ENCODE data around the gene CFAP221.
A peak's percentile ranks its signal among the peaks of the same experiment; 100 is the strongest.

The CFAP221 gene

DNA sequence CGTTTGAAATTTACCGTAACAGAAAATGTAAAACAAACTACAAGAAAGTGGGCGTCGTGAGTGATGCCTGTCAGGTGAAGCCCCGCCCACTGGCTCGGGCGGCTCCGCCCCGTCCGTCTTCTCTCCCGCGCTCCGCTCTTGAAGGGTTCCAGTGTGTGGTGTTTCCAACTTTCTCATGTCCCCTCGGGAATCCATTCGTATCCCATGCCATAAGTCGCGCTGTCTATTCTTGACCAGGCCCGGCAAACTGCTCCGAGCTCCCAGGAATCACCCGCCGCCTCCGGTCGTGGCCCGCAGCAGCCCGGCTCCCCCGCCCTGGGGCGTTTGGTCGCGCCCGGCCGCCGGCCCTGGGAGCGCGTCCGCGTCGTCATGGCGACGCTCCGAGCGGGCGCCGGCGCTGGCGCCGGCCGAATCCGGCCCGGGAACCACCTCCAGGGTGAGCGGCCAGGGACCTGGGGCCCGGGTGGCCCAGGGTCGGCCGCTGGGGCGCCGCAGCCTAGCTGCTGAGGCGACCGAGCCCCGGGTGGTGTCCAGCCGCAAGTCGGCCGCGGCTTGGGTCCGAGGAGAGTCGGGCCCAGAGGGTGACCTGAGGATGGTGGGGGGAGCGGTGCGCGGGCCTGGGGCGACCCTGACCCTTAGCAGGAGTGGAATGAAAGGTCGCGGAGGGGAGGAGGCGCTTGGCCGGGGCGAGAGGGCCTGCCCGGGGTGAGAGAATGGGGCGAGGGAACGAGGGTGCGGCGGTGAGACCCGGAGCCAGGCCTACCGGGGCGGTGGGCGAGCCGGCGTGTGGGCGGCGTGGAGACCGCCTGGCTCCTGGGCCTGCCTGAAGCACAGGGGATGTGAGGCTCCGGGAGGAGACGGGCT is at the start of gene CFAP221:
TSS of gene CFAP221 (plus strand) at position 375 of the 864 bp plus-strand sequence. CDS start 1,683 bp downstream, outside the sequence.
- no peak for DNase-seq (ENCODE audit: low read depth)
- H3K4me3 ChIP-seq (ENCODE audit: control insufficient read depth, low read depth, low read length) = peak within 1 kb of the TSS; percentile 42
- TF ChIP-seq, protein P1, sequence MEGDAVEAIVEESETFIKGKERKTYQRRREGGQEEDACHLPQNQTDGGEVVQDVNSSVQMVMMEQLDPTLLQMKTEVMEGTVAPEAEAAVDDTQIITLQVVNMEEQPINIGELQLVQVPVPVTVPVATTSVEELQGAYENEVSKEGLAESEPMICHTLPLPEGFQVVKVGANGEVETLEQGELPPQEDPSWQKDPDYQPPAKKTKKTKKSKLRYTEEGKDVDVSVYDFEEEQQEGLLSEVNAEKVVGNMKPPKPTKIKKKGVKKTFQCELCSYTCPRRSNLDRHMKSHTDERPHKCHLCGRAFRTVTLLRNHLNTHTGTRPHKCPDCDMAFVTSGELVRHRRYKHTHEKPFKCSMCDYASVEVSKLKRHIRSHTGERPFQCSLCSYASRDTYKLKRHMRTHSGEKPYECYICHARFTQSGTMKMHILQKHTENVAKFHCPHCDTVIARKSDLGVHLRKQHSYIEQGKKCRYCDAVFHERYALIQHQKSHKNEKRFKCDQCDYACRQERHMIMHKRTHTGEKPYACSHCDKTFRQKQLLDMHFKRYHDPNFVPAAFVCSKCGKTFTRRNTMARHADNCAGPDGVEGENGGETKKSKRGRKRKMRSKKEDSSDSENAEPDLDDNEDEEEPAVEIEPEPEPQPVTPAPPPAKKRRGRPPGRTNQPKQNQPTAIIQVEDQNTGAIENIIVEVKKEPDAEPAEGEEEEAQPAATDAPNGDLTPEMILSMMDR (IDR thresholded peaks at IDR 0.05; ENCODE audit: control insufficient read depth, insufficient read depth, low read depth, low read length, missing control alignments) = no peak

DNA sequence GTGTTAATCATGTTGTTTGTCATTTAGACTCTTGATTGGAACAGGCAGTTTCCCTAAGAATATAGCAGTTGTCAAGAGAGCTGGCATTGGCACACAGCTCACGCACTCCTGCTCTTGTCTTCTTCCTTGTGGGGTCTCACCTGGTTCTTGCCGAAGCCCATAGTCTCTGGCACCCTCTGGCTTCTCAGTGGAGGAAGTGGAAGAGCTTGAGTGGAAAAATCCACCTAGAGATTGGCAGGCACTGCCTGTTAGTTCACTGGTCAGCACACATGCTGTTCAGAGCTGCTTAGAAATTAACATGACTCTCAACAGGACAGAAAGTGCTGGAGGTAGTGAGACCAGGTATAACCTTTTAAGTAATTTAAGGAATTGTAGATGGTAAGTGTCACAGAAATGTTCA is 48.3 kb upstream of the CFAP221 start:
- TF ChIP-seq, protein P1 (IDR thresholded peaks at IDR 0.05; ENCODE audit: control insufficient read depth, insufficient read depth, low read depth, low read length, missing control alignments) = no peak
- no peak overlapping the region for H3K4me3 ChIP-seq (ENCODE audit: control insufficient read depth, low read depth, low read length)
- no peak for DNase-seq (ENCODE audit: low read depth)

DNA sequence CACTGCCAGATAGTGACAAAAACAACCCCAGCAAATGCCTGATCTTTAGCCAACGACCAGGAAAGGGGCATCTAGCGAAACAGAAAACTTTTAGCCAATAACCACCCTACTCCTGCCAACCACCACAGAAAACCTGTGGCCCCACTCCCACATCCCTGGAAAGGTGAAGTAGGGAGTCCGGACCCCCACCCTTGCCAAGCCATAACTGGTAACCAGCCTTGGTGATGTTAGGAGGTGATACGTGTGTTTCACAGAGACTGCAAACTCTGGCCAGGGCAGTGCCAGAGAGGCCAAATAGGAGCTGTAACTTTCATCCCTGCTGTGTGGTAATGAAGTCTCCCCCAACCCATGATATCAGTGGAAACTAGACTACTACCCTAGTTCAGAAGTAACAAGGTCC is 47.6 kb upstream of the CFAP221 start:
- DNase-seq (ENCODE audit: low read depth) = no peak
- H3K4me3 ChIP-seq (ENCODE audit: control insufficient read depth, low read depth, low read length) = no peak overlapping the region
- TF ChIP-seq, protein P1 (IDR thresholded peaks at IDR 0.05; ENCODE audit: control insufficient read depth, insufficient read depth, low read depth, low read length, missing control alignments) = no peak

DNA sequence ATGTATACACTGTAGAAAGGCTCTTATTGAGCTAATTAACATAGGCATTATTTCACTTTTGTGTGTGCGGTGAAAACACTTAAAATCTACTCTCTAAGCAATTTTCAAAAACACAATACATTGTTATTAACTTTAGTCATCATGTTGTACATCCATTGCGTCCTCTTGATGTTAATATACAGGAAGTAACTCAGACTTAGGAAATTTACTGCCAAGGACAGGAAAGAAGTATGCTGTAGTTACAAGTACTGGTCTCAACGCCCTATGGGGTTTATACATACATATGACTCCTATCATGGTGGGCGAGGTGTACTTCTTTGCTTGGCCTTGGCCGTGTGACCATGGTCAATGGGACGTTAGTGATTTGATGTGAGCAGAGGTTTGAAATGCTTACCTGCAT is 35.5 kb upstream of the CFAP221 start:
- H3K4me3 ChIP-seq (ENCODE audit: control insufficient read depth, low read depth, low read length) = no peak overlapping the region
- TF ChIP-seq, protein P1 (IDR thresholded peaks at IDR 0.05; ENCODE audit: control insufficient read depth, insufficient read depth, low read depth, low read length, missing control alignments) = no peak
- no peak for DNase-seq (ENCODE audit: low read depth)

DNA sequence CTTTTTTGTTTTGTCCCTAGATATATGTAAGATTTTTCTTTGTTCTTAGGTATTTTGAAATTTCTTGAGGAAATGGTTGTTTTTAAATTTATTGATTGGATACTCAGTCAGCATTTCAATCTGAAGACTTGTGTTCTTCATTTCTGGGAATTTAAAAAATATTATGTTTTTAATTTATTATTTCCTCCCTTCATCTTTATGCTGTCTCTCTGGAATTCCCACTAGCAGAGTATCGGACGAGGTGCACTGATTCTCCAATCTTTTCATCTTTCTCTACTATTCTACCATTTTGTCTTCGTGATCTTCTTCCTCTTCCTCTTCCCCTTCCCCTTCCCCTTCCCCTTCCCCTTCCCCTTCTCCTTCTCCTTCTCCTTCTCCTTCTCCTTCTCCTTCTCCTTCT is 32.3 kb upstream of the CFAP221 start:
- DNase-seq (ENCODE audit: low read depth) = no peak
- TF ChIP-seq, protein P1 (IDR thresholded peaks at IDR 0.05; ENCODE audit: control insufficient read depth, insufficient read depth, low read depth, low read length, missing control alignments) = no peak
- H3K4me3 ChIP-seq (ENCODE audit: control insufficient read depth, low read depth, low read length) = no peak overlapping the region

DNA sequence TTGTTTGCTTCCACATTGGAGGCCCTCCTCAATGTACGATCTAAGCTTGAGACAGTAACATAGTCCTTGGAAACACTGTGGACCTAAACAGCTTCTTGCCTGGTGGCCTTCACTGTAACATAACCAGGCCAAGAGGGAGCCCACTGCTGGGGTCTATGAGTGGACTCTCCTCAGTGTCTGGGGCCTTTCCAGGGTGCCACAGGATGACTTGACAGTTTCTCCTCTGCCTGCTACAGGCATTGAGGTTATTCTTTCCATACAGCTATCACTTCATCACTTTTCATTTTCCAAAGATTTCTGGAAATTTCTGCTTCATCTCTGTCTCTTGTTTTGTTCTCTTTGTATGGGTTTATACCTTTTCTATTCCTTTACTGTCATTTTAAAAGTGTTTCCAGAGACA is 31.3 kb upstream of the CFAP221 start:
- DNase-seq (ENCODE audit: low read depth) = no peak

More for the DNA sequence above, 31.3 kb upstream of the CFAP221 start:
- no peak overlapping the region for H3K4me3 ChIP-seq (ENCODE audit: control insufficient read depth, low read depth, low read length)
- TF ChIP-seq, protein P1 (IDR thresholded peaks at IDR 0.05; ENCODE audit: control insufficient read depth, insufficient read depth, low read depth, low read length, missing control alignments) = no peak

All from AG09309 (cell line).